RCC 7860 (cell line): ENCODE results near the gene ACBD4.
A peak's percentile ranks its signal among the peaks of the same experiment; 100 is the strongest.
"Not testable (repeated sequence)": the region's sequence is repeated elsewhere in the genome, so short reads cannot be mapped to it uniquely, and the experiment has no call there.

Experiments
- DNase-seq: peaks from one replicate; pipeline ENCODE4 v3.0.0-alpha.2; 2015; ENCODE audit warnings: low spot score
- FAIRE-seq: peaks from 2 replicates; lab custom pipeline; 2012; peaks lifted over from hg19 to GRCh38; lab: Jason Lieb, UNC

Gene ACBD4

GRCh38 chr17:45117848-45118646 is 17.4 kb upstream of the ACBD4 start:
- DNase-seq = no peak
- FAIRE-seq = no peak

- no peak for FAIRE-seq
- no peak for DNase-seq
These were observed 16.8 kb upstream of the ACBD4 start for GRCh38 chr17:45118691-45119090.

GRCh38 chr17:45119964-45120363 is 15.5 kb upstream of the ACBD4 start:
- FAIRE-seq (no peak), DNase-seq (no peak)

- DNase-seq = no peak
These were observed 14.9 kb upstream of the ACBD4 start for GRCh38 chr17:45120558-45120957.

GRCh38 chr17:45121055-45121454 is 14.4 kb upstream of the ACBD4 start:
- no peak for DNase-seq
- FAIRE-seq = no peak

More at GRCh38 chr17:45120558-45120957, 14.9 kb upstream of the ACBD4 start:
- FAIRE-seq = no peak

GRCh38 chr17:45123076-45123770 is 12.3 kb upstream of the ACBD4 start:
- FAIRE-seq = no peak
- DNase-seq = no peak

- DNase-seq (peak; percentile 87), FAIRE-seq (peak; percentile 74)
These were observed 11.3 kb upstream of the ACBD4 start for GRCh38 chr17:45123930-45124796.

- FAIRE-seq, DNase-seq: not testable (repeated sequence)
These were observed 10.7 kb upstream of the ACBD4 start for GRCh38 chr17:45124797-45125122.

GRCh38 chr17:45125509-45125908 is 10.0 kb upstream of the ACBD4 start:
- no peak for FAIRE-seq
- DNase-seq = no peak

- no peak for FAIRE-seq
- no peak for DNase-seq
These were observed 8.3 kb upstream of the ACBD4 start for GRCh38 chr17:45127207-45127547.

GRCh38 chr17:45127548-45128300 is 7.8 kb upstream of the ACBD4 start:
- DNase-seq (peak; percentile 41), FAIRE-seq (no peak)

GRCh38 chr17:45128331-45128730 is 7.2 kb upstream of the ACBD4 start:
- DNase-seq (no peak), FAIRE-seq (no peak)

- FAIRE-seq (no peak), DNase-seq (no peak)
These were observed 6.5 kb upstream of the ACBD4 start for GRCh38 chr17:45128989-45129388.

- DNase-seq (peak; percentile 58), FAIRE-seq (no peak)
These were observed 6.0 kb upstream of the ACBD4 start for GRCh38 chr17:45129426-45129939.

GRCh38 chr17:45129940-45130680 is 5.4 kb upstream of the ACBD4 start:
- FAIRE-seq = no peak
- DNase-seq = peak; percentile 82

GRCh38 chr17:45130681-45131615 is 4.5 kb upstream of the ACBD4 start:
- no peak for DNase-seq
- no peak for FAIRE-seq

GRCh38 chr17:45131616-45132319 is 3.7 kb upstream of the ACBD4 start:
- DNase-seq = no peak

GRCh38 chr17:45132320-45132571 is 3.2 kb upstream of the ACBD4 start, which contains the start of gene PLCD3:
Gene PLCD3, minus strand, starts transcription at chr17:45132515. Its CDS starts 105 bp downstream, at chr17:45132410.
- FAIRE-seq = no peak
- DNase-seq = no peak

More at GRCh38 chr17:45131616-45132319, 3.7 kb upstream of the ACBD4 start:
- no peak for FAIRE-seq
